H1 (cell line): ENCODE data around the gene RASAL1. TPM values are rescaled to one million over a fixed set of nuclear protein-coding genes. Genes with fewer than 3 reads are reported as not detected.

Experiments
- CTCF ChIA-PET: fragments of 300-600 bp; sonication (Branson Sonifier 250); formaldehyde crosslinking; loops from one replicate; lab custom pipeline; 2021; ENCODE audit not compliant: partially characterized antibody; lab: Charles Lee
- POLR2A ChIA-PET: fragments of 300-600 bp; sonication (Branson Sonifier 250); formaldehyde crosslinking; loops from one replicate; lab custom pipeline; 2021; ENCODE audit warnings: inconsistent platforms; ENCODE audit not compliant: partially characterized antibody; lab: Charles Lee
- DNase-seq, 2 experiments: peaks; one replicate each; pipeline versions ENCODE4 v3.0.0 to v3.0.0-alpha.2; 2010 to 2022; ENCODE audit warnings: low spot score in 2 of 2, low read depth in 1 of 2, mixed read lengths in 1 of 2
- FAIRE-seq: peaks from 2 replicates; lab custom pipeline; 2011; peaks lifted over from hg19 to GRCh38; lab: Jason Lieb, UNC
- H2AFZ ChIP-seq: 2 replicates; pipeline ENCODE4 v1.8.1; 2012; ENCODE audit warnings: low read length, inconsistent platforms
- H2AK5ac ChIP-seq: 2 replicates; pipeline ENCODE4 v1.6.1; 2013; ENCODE audit warnings: low read depth, low read length
- H2BK120ac ChIP-seq: replicated peaks from 2 replicates; pipeline ENCODE3; 2013; ENCODE audit warnings: low read depth, low read length, inconsistent platforms
- H2BK12ac ChIP-seq: 2 replicates; pipeline ENCODE4 v1.6.1; 2013; ENCODE audit warnings: low read depth, low read length
- H2BK15ac ChIP-seq: 2 replicates; pipeline ENCODE4 v1.6.1; 2013; ENCODE audit warnings: low read length
- H2BK20ac ChIP-seq: 2 replicates; pipeline ENCODE4 v1.6.1; 2013; ENCODE audit warnings: low read length
- H2BK5ac ChIP-seq: 2 replicates; pipeline ENCODE4 v1.6.1; 2013; ENCODE audit warnings: low read depth, low read length
- H3K14ac ChIP-seq: 2 replicates; pipeline ENCODE4 v1.6.1; 2013; ENCODE audit warnings: inconsistent platforms; ENCODE audit not compliant: insufficient read length
- H3K18ac ChIP-seq: 2 replicates; pipeline ENCODE4 v1.6.1; 2013; ENCODE audit warnings: low read length; ENCODE audit errors: extremely low read depth
- H3K23ac ChIP-seq: 2 replicates; pipeline ENCODE4 v1.6.1; 2013; ENCODE audit warnings: inconsistent platforms; ENCODE audit not compliant: insufficient read length
- H3K23me2 ChIP-seq: 2 replicates; pipeline ENCODE4 v1.6.1; 2013; ENCODE audit warnings: low read depth, low read length
- H3K27ac ChIP-seq: 2 replicates; pipeline ENCODE4 v1.6.1; 2011; ENCODE audit warnings: low read depth, low read length, inconsistent platforms
- H3K27me3 ChIP-seq, 4 experiments: replicated peaks in 1 of 4; 1 replicate in 1 of 4; 2 replicates in 3 of 4; pipeline versions ENCODE4 v1.6.1 to v1.8.1; 2011 to 2013; ENCODE audit warnings: low read length in 3 of 4, mild to moderate bottlenecking in 3 of 4, inconsistent platforms in 2 of 4, mixed read lengths in 2 of 4, moderate library complexity in 1 of 4; ENCODE audit not compliant: control insufficient read depth in 3 of 4, insufficient read depth in 3 of 4; ENCODE audit errors: extremely low read depth in 1 of 4
- H3K36me3 ChIP-seq, 4 experiments: 2 replicates each; pipeline versions ENCODE4 v1.6.1 to v1.8.1; 2011 to 2013; ENCODE audit warnings: mild to moderate bottlenecking in 4 of 4, low read length in 3 of 4, moderate library complexity in 2 of 4, control low read depth in 1 of 4, inconsistent platforms in 1 of 4; ENCODE audit not compliant: insufficient read depth in 4 of 4, control insufficient read depth in 2 of 4
- H3K4ac ChIP-seq: replicated peaks from 2 replicates; pipeline ENCODE3; 2013; ENCODE audit warnings: low read length, low read depth, mixed read lengths, inconsistent platforms; ENCODE audit not compliant: insufficient read length
- H3K4me1 ChIP-seq, 4 experiments: replicated peaks in 1 of 4; 1 replicate in 1 of 4; 2 replicates in 3 of 4; pipeline versions ENCODE4 v1.6.1 to v1.8.1; 2011 to 2013; ENCODE audit warnings: low read length in 3 of 4, inconsistent platforms in 2 of 4, mixed read lengths in 1 of 4; ENCODE audit not compliant: insufficient read depth in 4 of 4, control insufficient read depth in 3 of 4
- H3K4me2 ChIP-seq, 2 experiments: 2 replicates each; pipeline versions ENCODE4 v1.6.1 to v1.8.1; 2011 to 2013; ENCODE audit warnings: low read depth in 2 of 2, low read length in 2 of 2, control low read depth in 1 of 2, inconsistent platforms in 1 of 2, mild to moderate bottlenecking in 1 of 2; ENCODE audit not compliant: insufficient read depth in 1 of 2
- H3K4me3 ChIP-seq, 4 experiments: fragments of 200-600, 300-600 bp in 1 of 4; sonication (generic), shearing (Covaris generic), sonication (Bioruptor Twin) in 1 of 4; 2 replicates each; pipeline versions ENCODE4 v1.5.1 to v1.8.1; 2011 to 2016; ENCODE audit warnings: low read length in 4 of 4, low read depth in 3 of 4, control low read depth in 2 of 4, inconsistent platforms in 2 of 4, mild to moderate bottlenecking in 2 of 4, mixed read lengths in 1 of 4, moderate library complexity in 1 of 4; ENCODE audit not compliant: insufficient read depth in 2 of 4; ENCODE audit errors: extremely low read depth in 1 of 4
- H3K56ac ChIP-seq: replicated peaks from 2 replicates; pipeline ENCODE3; 2013; ENCODE audit warnings: low read depth, mild to moderate bottlenecking, mixed read lengths, low read length, inconsistent platforms; ENCODE audit not compliant: insufficient read length
- H3K79me1 ChIP-seq: 2 replicates; pipeline ENCODE4 v1.6.1; 2013; ENCODE audit warnings: low read depth, low read length, control low read depth
- H3K79me2 ChIP-seq, 2 experiments: 2 replicates each; pipeline versions ENCODE4 v1.6.1 to v1.8.1; 2012 to 2013; ENCODE audit warnings: low read length in 2 of 2, mild to moderate bottlenecking in 2 of 2, inconsistent platforms in 1 of 2; ENCODE audit not compliant: insufficient read depth in 2 of 2, control insufficient read depth in 1 of 2
- H3K9ac ChIP-seq, 4 experiments: replicated peaks in 1 of 4; 1 replicate in 1 of 4; 2 replicates in 3 of 4; pipeline versions ENCODE4 v1.6.1 to v1.8.1; 2011 to 2013; ENCODE audit warnings: low read depth in 3 of 4, low read length in 3 of 4, control low read depth in 2 of 4, mild to moderate bottlenecking in 2 of 4, moderate library complexity in 2 of 4, inconsistent platforms in 1 of 4; ENCODE audit errors: extremely low read depth in 1 of 4
- H3K9me3 ChIP-seq, 2 experiments: 2 replicates each; pipeline versions ENCODE4 v1.6.1 to v1.8.1; 2012 to 2013; ENCODE audit warnings: mild to moderate bottlenecking in 2 of 2, moderate library complexity in 2 of 2, control low read depth in 1 of 2, inconsistent platforms in 1 of 2, low read depth in 1 of 2, low read length in 1 of 2, mixed read lengths in 1 of 2; ENCODE audit not compliant: insufficient read depth in 2 of 2
- H4K20me1 ChIP-seq, 2 experiments: replicated peaks in 1 of 2; 2 replicates each; pipeline versions ENCODE3 to v1.8.1; 2011 to 2013; ENCODE audit warnings: inconsistent platforms in 2 of 2, low read length in 2 of 2, mild to moderate bottlenecking in 1 of 2; ENCODE audit not compliant: insufficient read depth in 2 of 2, control insufficient read depth in 1 of 2
- H4K5ac ChIP-seq: 2 replicates; pipeline ENCODE4 v1.6.1; 2013; ENCODE audit warnings: low read length, low read depth, mixed read lengths, inconsistent platforms; ENCODE audit not compliant: insufficient read length
- H4K8ac ChIP-seq: 2 replicates; pipeline ENCODE4 v1.8.0; 2013; ENCODE audit warnings: mild to moderate bottlenecking, moderate library complexity, low read length, inconsistent platforms; ENCODE audit not compliant: insufficient read depth; ENCODE audit errors: extremely low read depth
- H4K91ac ChIP-seq: replicated peaks from 2 replicates; pipeline ENCODE3; 2013; ENCODE audit warnings: low read length, mixed read lengths, inconsistent platforms; ENCODE audit not compliant: insufficient read length
- BCL11A ChIP-seq, 2 experiments: IDR thresholded peaks; one replicate each; pipeline ENCODE4 v1.6.1; 2011; ENCODE audit warnings: low read depth in 2 of 2, low read length in 2 of 2, mild to moderate bottlenecking in 2 of 2
- CBX8 ChIP-seq: fragments of 300-800, 300-1000 bp; sonication (generic); IDR thresholded peaks from 2 replicates; pipeline ENCODE4 v1.7.1; 2016; ENCODE audit warnings: low read depth, low read length, borderline replicate concordance
- EZH2 ChIP-seq: fragments of 200-600 bp; sonication (generic); IDR thresholded peaks from 2 replicates; pipeline ENCODE4 v1.7.1; 2012; ENCODE audit warnings: low read depth, mild to moderate bottlenecking, moderate library complexity, low read length, inconsistent platforms; ENCODE audit not compliant: severe bottlenecking
- KDM4A ChIP-seq: IDR thresholded peaks from one replicate; pipeline ENCODE4 v1.7.1; 2012; ENCODE audit warnings: low read depth, mild to moderate bottlenecking, moderate library complexity, low read length, inconsistent platforms; ENCODE audit not compliant: severe bottlenecking
- SUZ12 ChIP-seq: fragments of 200-600 bp; sonication (generic); IDR thresholded peaks from 2 replicates; pipeline ENCODE4 v1.6.1; 2012; ENCODE audit warnings: mild to moderate bottlenecking, inconsistent platforms, low read length, moderate library complexity, mixed read lengths
- TBP ChIP-seq: IDR thresholded peaks from 2 replicates; pipeline ENCODE4 v1.6.1; 2011; ENCODE audit warnings: low read depth, low read length, improper control_type of control experiment
- WGBS, 2 experiments: shearing (Covaris generic) in 1 of 2; methylation state at CpG; one replicate each; pipeline versions ENCODE4 v1.1.6 to v1.1.7; 2013 to 2015; ENCODE audit warnings: low lambda C conversion rate in 2 of 2, mixed read lengths in 2 of 2, inconsistent platforms in 1 of 2, low coverage in 1 of 2, missing lambda C conversion rate in 1 of 2; ENCODE audit not compliant: insufficient replicate concordance in 2 of 2, insufficient coverage in 1 of 2, insufficient read length in 1 of 2; ENCODE audit errors: extremely low coverage in 1 of 2, missing lambda C conversion rate in 1 of 2; 5-methylcytosine and 5-hydroxymethylcytosine counted together
- polyA plus RNA-seq, 7 experiments: library from polyadenylated mRNA; depleted of rRNA in 3 of 7; stranded (reverse) in 5 of 7; unstranded in 2 of 7; fragments of >200 nt in 5 of 7; fragments of 200-250 nt in 2 of 7; gene quantifications; 1 replicate in 5 of 7; 2 replicates in 1 of 7; 4 replicates in 1 of 7; pipeline versions ENCODE4 v1.2.1 to v1.2.3, GENCODE V29; 2011 to 2013; ENCODE audit warnings: missing spikeins in 2 of 7, mixed read lengths in 2 of 7
- total RNA-seq: library from RNA; stranded (reverse); fragmentation: NEBNext Ultra II Directional; extraction: Animal tissue kit (Norgen Biotek cat#: 25700); gene quantifications from 2 replicates; pipeline ENCODE4 v1.2.1, GENCODE V29; 2021
- TF ChIP-seq, protein P1 (sequence below): IDR thresholded peaks from 2 replicates; pipeline ENCODE4 v1.6.1; 2011; ENCODE audit warnings: low read length, improper control_type of control experiment
- TF ChIP-seq, protein P2 (sequence below): IDR thresholded peaks from 2 replicates; pipeline ENCODE4 v1.6.1; 2012; ENCODE audit warnings: inconsistent platforms
- TF ChIP-seq, protein P3 (sequence below): IDR thresholded peaks from 2 replicates; pipeline ENCODE4 v1.6.1; 2012; ENCODE audit warnings: inconsistent platforms

The RASAL1 gene
- total and polyA plus RNA-seq, 2 of the 8 experiments (the other 6 are each of a cell fraction or from before 2014, with no cell fraction given), result 3.7 to 5.0 TPM

DNA sequence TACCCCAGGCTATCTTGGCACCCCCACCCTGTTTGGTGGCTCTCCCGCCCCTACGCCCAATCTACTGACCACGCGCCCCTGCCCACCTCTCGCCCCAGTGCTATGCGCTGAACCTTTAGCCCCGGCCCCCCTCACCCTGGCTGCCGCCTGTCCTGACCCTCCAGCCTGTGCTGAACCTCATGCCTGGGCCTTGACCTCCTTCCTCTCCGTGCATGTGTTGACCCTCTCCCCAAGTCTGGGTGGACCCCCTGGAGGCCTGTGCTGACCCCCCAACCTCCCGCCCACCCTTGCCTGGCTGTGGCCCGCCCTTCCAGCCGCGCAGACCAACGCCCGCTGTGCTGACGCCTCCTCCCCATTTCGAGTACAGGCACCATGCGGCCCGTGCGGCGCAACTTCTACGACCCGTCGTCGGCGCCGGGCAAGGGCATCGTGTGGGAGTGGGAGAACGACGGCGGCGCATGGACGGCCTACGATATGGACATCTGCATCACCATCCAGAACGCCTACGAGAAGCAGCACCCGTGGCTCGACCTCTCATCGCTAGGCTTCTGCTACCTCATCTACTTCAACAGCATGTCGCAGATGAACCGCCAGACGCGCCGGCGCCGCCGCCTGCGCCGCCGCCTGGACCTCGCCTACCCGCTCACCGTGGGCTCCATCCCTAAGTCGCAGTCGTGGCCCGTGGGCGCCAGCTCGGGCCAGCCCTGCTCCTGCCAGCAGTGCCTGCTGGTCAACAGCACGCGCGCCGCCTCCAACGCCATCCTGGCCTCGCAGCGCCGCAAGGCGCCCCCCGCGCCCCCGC, 58.3 kb downstream of the RASAL1 start:
- H2BK20ac ChIP-seq, result 0 out of 2 replicates have a peak overlapping the region, but pooled peaks have one; percentile 80
- H3K4ac ChIP-seq, result no peak overlapping the region
- no peaks in the 10 kb centered on the region for H3K79me2 ChIP-seq
- no peak overlapping the region for H3K56ac ChIP-seq
- H2BK5ac ChIP-seq, result no peak overlapping the region; the same call in 1 of the 2 replicates
- H3K27ac ChIP-seq, result no peak overlapping the region
- ChIA-PET CTCF (no interaction called here), POLR2A (no interaction called here)
- H4K20me1 ChIP-seq, result peaks cover 0 to 2% of the 10 kb centered on the region in 2 experiments
- no peak overlapping the region for H3K18ac ChIP-seq
- no peak overlapping the region for H4K5ac ChIP-seq
- H3K4me1 ChIP-seq, result peaks cover 0 to 2% (median under 1%) of the 10 kb centered on the region in 4 experiments; a peak in 2 of 7 replicates
- peak overlapping the region; percentile 77 to 88 for H3K4me2 ChIP-seq
- H4K8ac ChIP-seq, result peak overlapping the region; percentile 37; the same call in 1 of the 2 replicates
- DNase-seq (peak in 1 of 2 experiments; percentile 63), FAIRE-seq (no peak)
- no peaks in the 10 kb centered on the region for H3K36me3 ChIP-seq
- H3K79me1 ChIP-seq, result no peaks in the 10 kb centered on the region
- H3K9me3 ChIP-seq, result no peaks in the 10 kb centered on the region
- no peak overlapping the region for H2AK5ac ChIP-seq
- no peak overlapping the region for H2BK120ac ChIP-seq
- H3K9ac ChIP-seq, result no peak overlapping the region
- 9% methylated on average over 28 of the region's 70 CpGs; no CpG with 5 or more reads in 1 of the 2 experiments for WGBS, 2 experiments
- peak overlapping the region; percentile 97 for H2AFZ ChIP-seq
- H3K27me3 ChIP-seq, result peaks cover 16 to 23% (median 22%) of the 10 kb centered on the region in 4 experiments
- no peak overlapping the region for H3K23ac ChIP-seq
- H4K91ac ChIP-seq, result no peak overlapping the region
- H2BK15ac ChIP-seq, result peak overlapping the region; percentile 98; the same call in 1 of the 2 replicates
- peak overlapping the region; percentile 45 to 66 (median 52) for H3K4me3 ChIP-seq
- H3K23me2 ChIP-seq, result peaks cover 4% of the 10 kb centered on the region; the same call in 1 of the 2 replicates
- H2BK12ac ChIP-seq, result peak overlapping the region; percentile 77
- no peak overlapping the region for H3K14ac ChIP-seq
- TF ChIP-seq TBP (no peak), KDM4A (peak; percentile 91), BCL11A (IDR thresholded peaks at IDR 0.05; ENCODE audit: low read depth in 2 of 2, low read length in 2 of 2) (no peak), EZH2 (peak; percentile 60), CBX8 (no peak), SUZ12 (peak; percentile 77)
- TF ChIP-seq, protein P1, sequence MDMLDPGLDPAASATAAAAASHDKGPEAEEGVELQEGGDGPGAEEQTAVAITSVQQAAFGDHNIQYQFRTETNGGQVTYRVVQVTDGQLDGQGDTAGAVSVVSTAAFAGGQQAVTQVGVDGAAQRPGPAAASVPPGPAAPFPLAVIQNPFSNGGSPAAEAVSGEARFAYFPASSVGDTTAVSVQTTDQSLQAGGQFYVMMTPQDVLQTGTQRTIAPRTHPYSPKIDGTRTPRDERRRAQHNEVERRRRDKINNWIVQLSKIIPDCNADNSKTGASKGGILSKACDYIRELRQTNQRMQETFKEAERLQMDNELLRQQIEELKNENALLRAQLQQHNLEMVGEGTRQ, result peak; percentile 14; the same call in 1 of the 2 replicates
- TF ChIP-seq, protein P2, sequence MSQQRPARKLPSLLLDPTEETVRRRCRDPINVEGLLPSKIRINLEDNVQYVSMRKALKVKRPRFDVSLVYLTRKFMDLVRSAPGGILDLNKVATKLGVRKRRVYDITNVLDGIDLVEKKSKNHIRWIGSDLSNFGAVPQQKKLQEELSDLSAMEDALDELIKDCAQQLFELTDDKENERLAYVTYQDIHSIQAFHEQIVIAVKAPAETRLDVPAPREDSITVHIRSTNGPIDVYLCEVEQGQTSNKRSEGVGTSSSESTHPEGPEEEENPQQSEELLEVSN, result peak; percentile 70
- TF ChIP-seq, protein P3, sequence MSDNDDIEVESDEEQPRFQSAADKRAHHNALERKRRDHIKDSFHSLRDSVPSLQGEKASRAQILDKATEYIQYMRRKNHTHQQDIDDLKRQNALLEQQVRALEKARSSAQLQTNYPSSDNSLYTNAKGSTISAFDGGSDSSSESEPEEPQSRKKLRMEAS, result peak; percentile 82
